Spleen (tissue), 11 donors: Measurements from ENCODE around the gene KIF5A. TPM values are rescaled to one million over a fixed set of nuclear protein-coding genes. Genes with fewer than 3 reads are reported as not detected.

ENCODE experiments used
- DNase-seq: peaks from one replicate; pipeline ENCODE4 v3.0.0-alpha.2; 2020
- H3K27ac ChIP-seq, 8 donors: fragments of 200-600 bp; sonication (generic) in 7 of 8; 1 replicate in 4 of 8; 2 replicates in 4 of 8; pipeline versions ENCODE4 v1.5.0 to v1.8.0; 2016 to 2021; ENCODE audit warnings: inconsistent platforms in 4 of 8, mild to moderate bottlenecking in 4 of 8, moderate library complexity in 1 of 8
- H3K27me3 ChIP-seq, 7 donors: fragments of 200-600 bp; sonication (generic) in 6 of 7; replicated peaks in 1 of 7; 1 replicate in 4 of 7; 2 replicates in 3 of 7; pipeline versions ENCODE4 v1.5.0 to v1.8.0; 2016 to 2021; ENCODE audit warnings: inconsistent platforms in 3 of 7, mild to moderate bottlenecking in 1 of 7
- H3K36me3 ChIP-seq, 6 donors: fragments of 200-600 bp; sonication (generic) in 5 of 6; 1 replicate in 4 of 6; 2 replicates in 2 of 6; pipeline versions ENCODE4 v1.5.0 to v1.8.0; 2016 to 2021; ENCODE audit warnings: inconsistent platforms in 2 of 6
- H3K4me1 ChIP-seq, 6 donors: fragments of 200-600 bp; sonication (generic) in 5 of 6; 1 replicate in 3 of 6; 2 replicates in 3 of 6; pipeline versions ENCODE4 v1.5.0 to v1.8.0; 2016 to 2021; ENCODE audit warnings: inconsistent platforms in 3 of 6
- H3K4me3 ChIP-seq, 8 donors: fragments of 200-600 bp; sonication (generic) in 7 of 8; 1 replicate in 4 of 8; 2 replicates in 4 of 8; pipeline versions ENCODE4 v1.5.0 to v1.8.0; 2016 to 2021; ENCODE audit warnings: inconsistent platforms in 4 of 8, mild to moderate bottlenecking in 4 of 8, moderate library complexity in 2 of 8
- H3K9me3 ChIP-seq, 8 donors: fragments of 200-600 bp; sonication (generic) in 7 of 8; 1 replicate in 4 of 8; 2 replicates in 4 of 8; pipeline versions ENCODE4 v1.5.0 to v1.8.0; 2016 to 2021; ENCODE audit warnings: inconsistent platforms in 4 of 8
- POLR2A ChIP-seq, 3 donors: fragments of 450-650 bp; IDR thresholded peaks; one replicate each; pipeline ENCODE4 v1.5.1; 2017; ENCODE audit warnings: antibody characterized with exemption in 3 of 3, mild to moderate bottlenecking in 1 of 3
- POLR2AphosphoS5 ChIP-seq, 3 donors: sonication (generic); formaldehyde crosslinking; IDR thresholded peaks; one replicate each; pipeline ENCODE4 v1.5.1; 2017; ENCODE audit warnings: antibody characterized with exemption in 3 of 3
- WGBS, 5 donors: extraction: QIAGEN DNeasy Blood & Tissue Kit in 3 of 5; methylation state at CpG; one replicate each; pipeline versions ENCODE4 v1.1.5 to v1.1.7; 2013 to 2018; 5-methylcytosine and 5-hydroxymethylcytosine counted together
- intact Hi-C: fragments of 100-400 bp; cut with DNase I; formaldehyde crosslinking; loops from one replicate; pipeline ENCODE4 v1.15.0; 2023; ENCODE audit warnings: low total_unique reads
- polyA plus RNA-seq, 3 donors: library from polyadenylated mRNA; stranded (reverse); fragments of 200-250 nt; gene quantifications; one replicate each; pipeline ENCODE4 v1.2.1, GENCODE V29; 2013
- total RNA-seq, 7 donors: library from RNA; depleted of rRNA in 3 of 7; stranded (reverse); fragments of >200 nt in 3 of 7; fragmentation: NEBNext Ultra II Directional in 4 of 7; extraction: Animal tissue kit (Norgen Biotek cat#: 25700) in 4 of 7; gene quantifications; one replicate each; pipeline versions ENCODE4 v1.1.0 to v1.2.1, GENCODE V29; 2016 to 2021
- TF ChIP-seq, protein P1 (sequence below), 11 experiments: fragments of 200-600 bp in 7 of 11; fragments of 450-650 bp in 4 of 11; sonication (generic) in 4 of 11; IDR thresholded peaks in 8 of 11; conservative IDR thresholded peaks in 3 of 11; 1 replicate in 7 of 11; 2 replicates in 4 of 11; pipeline versions ENCODE4 v1.4.0 to v1.8.0; 2016 to 2021; ENCODE audit warnings: antibody characterized with exemption in 11 of 11, inconsistent platforms in 4 of 11, mild to moderate bottlenecking in 1 of 11
- donor health status: healthy with polysubstance abuse.
- donor health status: DM: no; HTN: no; CAD: no; lungs with moderate emphysema.
- donor health status: DM: no; HTN: no; CAD: no.
- donor health status: Bipolar disorder and iron deficiency.
- donor health status: healthy.
- donor health status: DM: no; HTN: no; CAD: no.
- donor health status: DM: yes; HTN: yes; CAD: no.

The KIF5A gene
- total and polyA plus RNA-seq, 10 donors, result 0.07 to 0.76 (median 0.13) TPM; not detected in 1

DNA sequence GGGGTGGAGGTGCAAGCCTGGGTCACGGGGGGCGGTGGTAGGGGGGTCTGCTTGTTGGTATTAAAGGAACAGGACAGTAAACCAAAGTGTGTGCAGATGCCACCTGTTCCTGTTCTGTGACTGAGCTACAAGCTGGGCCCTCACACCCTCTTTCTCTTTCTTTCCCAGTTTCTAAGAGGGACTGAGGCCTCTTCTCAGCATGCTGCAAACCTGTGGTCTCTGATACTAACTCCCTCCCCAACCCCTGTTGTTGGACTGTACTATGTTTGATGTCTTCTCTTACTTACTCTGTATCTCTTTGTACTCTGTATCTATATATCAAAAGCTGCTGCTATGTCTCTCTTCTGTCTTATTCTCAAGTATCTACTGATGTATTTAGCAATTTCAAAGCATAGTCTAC, 34.2 kb downstream of the KIF5A start:
- Histone ChIP-seq H3K4me1 (peaks cover 0 to 13% (median 3%) of the 10 kb centered on the region in 6 donors), H3K4me3 (no peak overlapping the region), H3K27me3 (peaks cover 0 to 50% (median 0%) of the 10 kb centered on the region in 7 donors), H3K36me3 (no peaks in the 10 kb centered on the region), H3K9me3 (no peaks in the 10 kb centered on the region), H3K27ac (no peak overlapping the region)
- intact Hi-C loops, result loop anchor here (5.0 kb wide), 1 partner anchor 38 kb away; no protein-coding TSS in a partner anchor
- DNase-seq, result no peak
- TF ChIP-seq POLR2AphosphoS5 (IDR thresholded peaks at IDR 0.05) (no peak), POLR2A (IDR thresholded peaks at IDR 0.05) (no peak)
- TF ChIP-seq, protein P1, sequence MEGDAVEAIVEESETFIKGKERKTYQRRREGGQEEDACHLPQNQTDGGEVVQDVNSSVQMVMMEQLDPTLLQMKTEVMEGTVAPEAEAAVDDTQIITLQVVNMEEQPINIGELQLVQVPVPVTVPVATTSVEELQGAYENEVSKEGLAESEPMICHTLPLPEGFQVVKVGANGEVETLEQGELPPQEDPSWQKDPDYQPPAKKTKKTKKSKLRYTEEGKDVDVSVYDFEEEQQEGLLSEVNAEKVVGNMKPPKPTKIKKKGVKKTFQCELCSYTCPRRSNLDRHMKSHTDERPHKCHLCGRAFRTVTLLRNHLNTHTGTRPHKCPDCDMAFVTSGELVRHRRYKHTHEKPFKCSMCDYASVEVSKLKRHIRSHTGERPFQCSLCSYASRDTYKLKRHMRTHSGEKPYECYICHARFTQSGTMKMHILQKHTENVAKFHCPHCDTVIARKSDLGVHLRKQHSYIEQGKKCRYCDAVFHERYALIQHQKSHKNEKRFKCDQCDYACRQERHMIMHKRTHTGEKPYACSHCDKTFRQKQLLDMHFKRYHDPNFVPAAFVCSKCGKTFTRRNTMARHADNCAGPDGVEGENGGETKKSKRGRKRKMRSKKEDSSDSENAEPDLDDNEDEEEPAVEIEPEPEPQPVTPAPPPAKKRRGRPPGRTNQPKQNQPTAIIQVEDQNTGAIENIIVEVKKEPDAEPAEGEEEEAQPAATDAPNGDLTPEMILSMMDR (IDR thresholded peaks at IDR 0.05 in 8 of 11, conservative IDR thresholded peaks at IDR 0.05 in 3 of 11), result no peak
- 98 to 100% (median 100%) methylated on average over 2 of the region's 2 CpGs for WGBS, 5 donors

DNA sequence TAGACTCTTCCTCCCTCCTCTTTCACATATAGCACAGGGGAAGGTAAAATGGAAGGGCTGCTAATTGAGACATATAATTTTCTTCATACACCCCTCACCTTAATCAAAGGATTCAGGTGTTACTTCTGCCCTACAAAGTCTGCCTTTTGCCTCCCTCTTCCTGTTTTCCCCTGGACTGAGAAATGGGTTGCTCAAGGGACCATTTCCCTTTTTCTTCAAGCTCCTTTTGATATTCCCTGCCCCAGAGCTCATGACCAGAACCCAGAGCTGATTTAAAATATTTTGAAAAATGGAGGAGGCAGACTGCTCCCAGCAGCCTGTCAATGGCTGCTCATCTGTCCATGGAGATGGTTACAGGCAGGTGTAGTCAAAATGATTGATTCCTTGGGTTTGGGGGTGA, 34.8 kb downstream of the KIF5A start:
- no peaks in the 10 kb centered on the region for H3K36me3 ChIP-seq
- H3K4me1 ChIP-seq, result peaks cover 0 to 13% (median 3%) of the 10 kb centered on the region in 6 donors
- TF ChIP-seq POLR2AphosphoS5 (IDR thresholded peaks at IDR 0.05), result no peak
- TF ChIP-seq POLR2A (IDR thresholded peaks at IDR 0.05), result no peak
- TF ChIP-seq, protein P1 (IDR thresholded peaks at IDR 0.05 in 8 of 11, conservative IDR thresholded peaks at IDR 0.05 in 3 of 11), result no peak
- H3K4me3 ChIP-seq, result no peak overlapping the region
- intact Hi-C loops, result loop anchor here (5.0 kb wide), 1 partner anchor 38 kb away; no protein-coding TSS in a partner anchor
- H3K27me3 ChIP-seq, result peaks cover 0 to 50% (median 0%) of the 10 kb centered on the region in 7 donors
- no peak overlapping the region for H3K27ac ChIP-seq
- H3K9me3 ChIP-seq, result no peaks in the 10 kb centered on the region
- no peak for DNase-seq

DNA sequence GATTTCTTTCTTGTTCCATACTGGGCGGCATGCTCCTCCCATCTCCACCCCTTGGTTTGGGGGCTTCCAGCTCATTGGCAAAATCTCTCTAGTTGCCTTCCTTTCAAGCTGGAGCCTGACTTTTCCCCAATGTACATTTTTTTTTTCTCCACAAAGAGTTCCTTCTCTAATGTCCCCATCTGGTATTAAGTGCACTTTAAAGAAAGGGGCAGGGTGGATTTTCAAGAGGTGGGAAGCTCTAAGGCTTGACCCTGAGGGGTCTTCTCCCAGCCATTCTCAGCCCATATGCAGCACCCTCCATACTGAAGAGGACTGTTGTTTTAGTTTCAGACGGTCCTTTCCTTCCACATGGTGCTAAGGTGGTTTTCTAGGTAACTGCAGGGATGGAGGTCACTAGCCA, 35.3 kb downstream of the KIF5A start:
- Histone ChIP-seq H3K4me1 (peaks cover 0 to 14% (median 5%) of the 10 kb centered on the region in 6 donors), H3K27ac (no peak overlapping the region), H3K4me3 (no peak overlapping the region), H3K9me3 (no peaks in the 10 kb centered on the region), H3K27me3 (peaks cover 0 to 50% (median 0%) of the 10 kb centered on the region in 7 donors), H3K36me3 (no peaks in the 10 kb centered on the region)
- intact Hi-C loops, result no loop called here
- 74 to 86% (median 81%) methylated on average over 2 of the region's 2 CpGs for WGBS, 5 donors
- TF ChIP-seq POLR2A (IDR thresholded peaks at IDR 0.05) (no peak), POLR2AphosphoS5 (IDR thresholded peaks at IDR 0.05) (no peak)
- TF ChIP-seq, protein P1 (IDR thresholded peaks at IDR 0.05 in 8 of 11, conservative IDR thresholded peaks at IDR 0.05 in 3 of 11), result no peak
- DNase-seq, result no peak

DNA sequence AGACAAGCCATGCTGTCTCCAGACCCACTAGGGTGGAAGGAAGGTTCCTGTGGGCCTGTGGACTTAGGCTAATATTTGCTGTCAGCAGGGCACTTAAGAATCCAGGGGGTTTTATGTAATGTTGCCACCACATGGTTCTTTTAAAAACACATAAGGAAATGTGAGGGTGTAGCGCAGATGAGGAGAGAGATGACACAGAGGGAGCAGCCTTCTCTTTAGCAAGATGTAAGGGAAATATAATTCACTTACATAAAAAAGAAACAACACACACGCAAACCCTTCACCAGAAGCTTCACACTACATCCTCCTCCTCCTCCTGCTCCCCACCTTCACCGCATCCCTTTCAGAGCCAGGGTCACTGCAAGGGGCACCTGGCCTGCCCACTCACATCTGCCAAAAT, 36.3 kb downstream of the KIF5A start:
- peaks cover 0 to 50% (median 0%) of the 10 kb centered on the region in 7 donors for H3K27me3 ChIP-seq
- no peak overlapping the region for H3K4me3 ChIP-seq
- no peaks in the 10 kb centered on the region for H3K9me3 ChIP-seq
- WGBS, 5 donors, result 90 to 93% (median 91%) methylated on average over 3 of the region's 3 CpGs
- no peak overlapping the region for H3K27ac ChIP-seq
- no peak for DNase-seq
- no peaks in the 10 kb centered on the region for H3K36me3 ChIP-seq
- peaks cover 0 to 22% (median 11%) of the 10 kb centered on the region in 6 donors for H3K4me1 ChIP-seq
- intact Hi-C loops, result no loop called here
- TF ChIP-seq, protein P1 (IDR thresholded peaks at IDR 0.05 in 8 of 11, conservative IDR thresholded peaks at IDR 0.05 in 3 of 11), result no peak
- no peak for TF ChIP-seq POLR2AphosphoS5 (IDR thresholded peaks at IDR 0.05)
- TF ChIP-seq POLR2A (IDR thresholded peaks at IDR 0.05), result no peak
